Measurements from ENCODE around the gene RHOB.

Gene RHOB

GRCh38 chr2:20443276-20443920 lies 3.5 kb upstream of the RHOB start:
- peak; percentile 44 for DNase-seq (ENCODE audit: low spot score)
- H3K27ac ChIP-seq (replicated peaks; ENCODE audit: low read length), result no peak overlapping the region

GRCh38 chr2:20444101-20444992 lies 2.5 kb upstream of the RHOB start:
- Histone ChIP-seq H3K4ac (ENCODE audit: low read length) (no peak overlapping the region), H2BK12ac (ENCODE audit: low read length) (no peak overlapping the region), H3K79me1 (ENCODE audit: low read depth, low read length) (peaks cover 11% of the 10 kb centered on the region), H3K14ac (ENCODE audit: low read length) (no peak overlapping the region), H2AK5ac (ENCODE audit: low read depth, low read length) (no peak overlapping the region), H3K9me3 (replicated peaks in 1 of 2; ENCODE audit: control insufficient read depth in 2 of 2, insufficient read depth in 1 of 2, low read depth in 1 of 2, low read length in 2 of 2) (no peaks in the 10 kb centered on the region), H2BK15ac (ENCODE audit: low read length) (no peak overlapping the region), H3K4me2 (ENCODE audit: insufficient read depth, low read length, poor library complexity, severe bottlenecking) (no peak overlapping the region), H3K9ac (ENCODE audit: low read depth, low read length, poor library complexity) (no peak overlapping the region), H4K91ac (ENCODE audit: low read depth, low read length, poor library complexity) (no peak overlapping the region), H3K4me3 (ENCODE audit: low read length in 2 of 2) (no peak overlapping the region), H2BK5ac (ENCODE audit: low read length) (no peak overlapping the region), H3K36me3 (replicated peaks in 1 of 2; ENCODE audit: control insufficient read depth in 2 of 2, insufficient read depth in 2 of 2, low read length in 2 of 2) (peaks cover 0 to 10% of the 10 kb centered on the region in 2 donors), H3K18ac (ENCODE audit: low read length) (no peak overlapping the region), H3K4me1 (ENCODE audit: control insufficient read depth in 2 of 2, insufficient read depth in 1 of 2, low read depth in 1 of 2, low read length in 2 of 2) (peaks cover 8 to 9% of the 10 kb centered on the region in 2 donors), H3K23ac (ENCODE audit: low read depth, low read length, poor library complexity) (no peak overlapping the region), H2BK120ac (ENCODE audit: low read depth, low read length) (no peak overlapping the region), H4K8ac (ENCODE audit: low read depth, low read length) (no peak overlapping the region), H2AFZ (ENCODE audit: low read length) (no peak overlapping the region), H3K27me3 (ENCODE audit: control insufficient read depth in 3 of 3, insufficient read depth in 3 of 3, low read depth in 1 of 3, low read length in 3 of 3) (peaks cover 2 to 5% (median 3%) of the 10 kb centered on the region in 3 experiments), H3K27ac (replicated peaks; ENCODE audit: low read length) (no peak overlapping the region)
- WGBS, 2 donors (ENCODE audit: extremely low coverage in 2 of 2, insufficient read length in 2 of 2, insufficient replicate concordance in 1 of 2), result no CpG with 5 or more reads among the region's 12 CpGs
- no peak for DNase-seq (ENCODE audit: low spot score)

More at GRCh38 chr2:20443276-20443920, 3.5 kb upstream of the RHOB start:
- Histone ChIP-seq H4K91ac (ENCODE audit: low read depth, low read length, poor library complexity) (no peak overlapping the region), H2BK12ac (ENCODE audit: low read length) (no peak overlapping the region), H3K9ac (ENCODE audit: low read depth, low read length, poor library complexity) (no peak overlapping the region), H3K79me1 (ENCODE audit: low read depth, low read length) (peaks cover 11% of the 10 kb centered on the region), H3K36me3 (replicated peaks in 1 of 2; ENCODE audit: control insufficient read depth in 2 of 2, insufficient read depth in 2 of 2, low read length in 2 of 2) (peaks cover 0 to under 1% of the 10 kb centered on the region in 2 donors), H3K4me3 (ENCODE audit: low read length in 2 of 2) (no peak overlapping the region), H3K27me3 (ENCODE audit: control insufficient read depth in 3 of 3, insufficient read depth in 3 of 3, low read depth in 1 of 3, low read length in 3 of 3) (peaks cover 2 to 11% (median 5%) of the 10 kb centered on the region in 3 experiments), H2BK120ac (ENCODE audit: low read depth, low read length) (no peak overlapping the region), H3K23ac (ENCODE audit: low read depth, low read length, poor library complexity) (no peak overlapping the region), H3K9me3 (replicated peaks in 1 of 2; ENCODE audit: control insufficient read depth in 2 of 2, insufficient read depth in 1 of 2, low read depth in 1 of 2, low read length in 2 of 2) (no peaks in the 10 kb centered on the region), H3K18ac (ENCODE audit: low read length) (no peak overlapping the region), H3K4ac (ENCODE audit: low read length) (no peak overlapping the region), H2BK5ac (ENCODE audit: low read length) (no peak overlapping the region), H4K8ac (ENCODE audit: low read depth, low read length) (no peak overlapping the region), H2AFZ (ENCODE audit: low read length) (no peak overlapping the region), H2BK15ac (ENCODE audit: low read length) (no peak overlapping the region), H3K14ac (ENCODE audit: low read length) (no peak overlapping the region), H3K4me1 (ENCODE audit: control insufficient read depth in 2 of 2, insufficient read depth in 1 of 2, low read depth in 1 of 2, low read length in 2 of 2) (peaks cover 3 to 8% of the 10 kb centered on the region in 2 donors), H3K4me2 (ENCODE audit: insufficient read depth, low read length, poor library complexity, severe bottlenecking) (no peak overlapping the region), H2AK5ac (ENCODE audit: low read depth, low read length) (no peak overlapping the region)
- WGBS, 2 donors (ENCODE audit: extremely low coverage in 2 of 2, insufficient read length in 2 of 2, insufficient replicate concordance in 1 of 2), result no CpG with 5 or more reads among the region's 6 CpGs

- Histone ChIP-seq H3K36me3 (replicated peaks in 1 of 2; ENCODE audit: control insufficient read depth in 2 of 2, insufficient read depth in 2 of 2, low read length in 2 of 2) (peaks cover 0 to 14% of the 10 kb centered on the region in 2 donors), H2BK120ac (ENCODE audit: low read depth, low read length) (no peak overlapping the region), H3K27me3 (ENCODE audit: control insufficient read depth in 3 of 3, insufficient read depth in 3 of 3, low read depth in 1 of 3, low read length in 3 of 3) (peaks cover 0 to 5% (median 2%) of the 10 kb centered on the region in 3 experiments), H4K8ac (ENCODE audit: low read depth, low read length) (no peak overlapping the region), H4K91ac (ENCODE audit: low read depth, low read length, poor library complexity) (no peak overlapping the region), H3K4ac (ENCODE audit: low read length) (no peak overlapping the region), H3K4me1 (ENCODE audit: control insufficient read depth in 2 of 2, insufficient read depth in 1 of 2, low read depth in 1 of 2, low read length in 2 of 2) (peaks cover 12 to 15% of the 10 kb centered on the region in 2 donors), H3K14ac (ENCODE audit: low read length) (no peak overlapping the region), H3K27ac (replicated peaks; ENCODE audit: low read length) (no peak overlapping the region), H3K4me3 (ENCODE audit: low read length in 2 of 2) (no peak overlapping the region), H3K4me2 (ENCODE audit: insufficient read depth, low read length, poor library complexity, severe bottlenecking) (no peak overlapping the region), H3K9ac (ENCODE audit: low read depth, low read length, poor library complexity) (no peak overlapping the region), H3K79me1 (ENCODE audit: low read depth, low read length) (peaks cover 11% of the 10 kb centered on the region), H2BK12ac (ENCODE audit: low read length) (no peak overlapping the region), H2BK5ac (ENCODE audit: low read length) (no peak overlapping the region), H3K23ac (ENCODE audit: low read depth, low read length, poor library complexity) (no peak overlapping the region), H2AFZ (ENCODE audit: low read length) (no peak overlapping the region), H3K18ac (ENCODE audit: low read length) (peak overlapping the region; percentile 27), H2AK5ac (ENCODE audit: low read depth, low read length) (no peak overlapping the region), H2BK15ac (ENCODE audit: low read length) (no peak overlapping the region), H3K9me3 (replicated peaks in 1 of 2; ENCODE audit: control insufficient read depth in 2 of 2, insufficient read depth in 1 of 2, low read depth in 1 of 2, low read length in 2 of 2) (no peaks in the 10 kb centered on the region)
- DNase-seq (ENCODE audit: low spot score), result no peak
- WGBS, 2 donors (ENCODE audit: extremely low coverage in 2 of 2, insufficient read length in 2 of 2, insufficient replicate concordance in 1 of 2), result no CpG with 5 or more reads among the region's 24 CpGs
Observed at GRCh38 chr2:20444993-20445910, 1.6 kb upstream of the RHOB start.

All from neuronal stem cell (in vitro differentiated cells).